Stimulated activated CD8-positive, alpha-beta memory T cell treated with anti-CD3 and anti-CD28 coated beads, Interleukin-2, amount 100 ng/mL, for 48 hours (primary cell): Measurements from ENCODE around the gene HOXB8.

Experiments used
- DNase-seq, 2 donors: peaks; one replicate each; pipeline ENCODE4 v3.0.0-alpha.2; 2020; ENCODE audit warnings: low read depth in 2 of 2

HOXB8 gene

DNA sequence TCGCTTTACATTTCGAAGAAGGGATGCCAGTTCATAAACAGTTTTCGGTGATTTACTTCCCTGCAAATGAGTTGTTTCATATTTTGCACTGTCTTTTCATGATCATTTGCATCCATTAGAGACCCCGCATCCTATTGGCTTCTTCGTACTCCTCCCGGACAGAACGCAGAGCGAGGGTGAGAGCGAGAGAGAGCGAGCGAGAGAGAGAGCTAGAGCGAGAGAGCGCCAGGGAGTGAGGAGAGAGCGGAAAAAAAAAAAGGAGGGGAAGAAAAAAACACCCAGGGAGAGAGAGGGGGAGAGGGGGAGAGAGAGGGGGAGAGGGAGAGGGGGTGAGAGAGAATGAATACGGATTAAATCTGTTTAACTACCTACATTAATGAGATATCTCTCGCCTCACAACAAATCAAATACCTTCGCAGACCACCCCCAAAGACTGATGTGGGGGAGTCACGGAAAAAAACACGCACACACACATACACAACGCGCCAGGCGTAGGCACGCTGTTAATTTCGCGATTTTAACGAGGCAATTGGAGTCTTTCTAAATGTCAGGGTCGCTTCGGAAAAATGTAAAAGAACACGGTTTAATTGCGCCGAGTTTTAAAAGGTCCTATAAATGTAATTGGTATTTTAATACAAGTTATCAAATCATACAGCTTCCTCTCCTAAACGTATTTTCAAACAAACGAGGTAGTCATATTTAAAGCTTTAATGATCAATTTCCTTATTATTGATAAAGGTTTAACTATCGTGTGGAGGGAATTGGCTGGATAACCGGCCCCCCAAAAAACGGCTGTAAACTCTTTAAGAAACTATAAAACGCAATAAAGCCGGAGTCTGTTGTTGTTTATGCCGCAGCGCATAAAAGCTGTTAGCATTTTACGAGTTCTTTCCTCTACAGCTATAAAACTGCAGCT lies at the start of gene HOXB8:
Gene HOXB8, minus strand, starts transcription at position 246 of the 916 bp plus-strand sequence. CDS start 588 bp downstream, outside the sequence.
- DNase-seq = no peak

DNA sequence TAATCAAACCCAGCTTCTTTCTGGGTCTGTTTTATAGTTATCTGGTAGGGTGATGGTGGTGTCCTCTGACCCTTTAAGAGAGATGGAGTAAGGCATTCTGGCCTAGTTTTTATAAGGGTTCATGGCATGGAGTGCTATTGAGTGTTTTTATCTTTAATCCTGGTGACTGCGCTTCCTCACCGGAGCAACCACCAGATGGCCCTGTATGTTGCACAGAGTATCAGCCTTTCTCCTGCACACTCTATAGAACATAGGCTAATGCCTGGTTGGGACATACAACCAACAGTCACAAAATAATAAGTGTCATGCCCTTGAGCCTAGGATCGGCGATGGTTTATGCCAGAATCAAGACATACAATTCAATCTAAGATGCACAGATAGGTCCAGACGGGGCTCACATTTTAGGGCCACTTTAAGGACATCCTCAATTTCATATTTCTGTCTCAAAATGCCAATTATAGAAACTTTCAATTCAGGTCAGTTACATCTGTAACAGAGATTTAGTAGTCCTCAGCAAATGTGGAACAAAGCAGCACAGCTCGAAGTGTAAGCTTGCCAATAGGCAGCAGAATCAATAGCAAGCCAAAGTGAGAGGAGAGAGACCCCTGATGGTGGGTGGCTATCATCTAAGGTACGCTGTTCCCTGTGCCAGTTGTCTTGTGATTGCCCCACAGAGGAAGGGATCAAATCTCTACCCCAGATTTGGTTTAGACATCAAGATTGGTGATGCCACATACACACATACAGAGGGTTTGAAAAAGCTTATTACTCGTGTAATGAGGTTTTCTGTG lies 48.2 kb upstream of the HOXB8 start:
- no peak for DNase-seq

DNA sequence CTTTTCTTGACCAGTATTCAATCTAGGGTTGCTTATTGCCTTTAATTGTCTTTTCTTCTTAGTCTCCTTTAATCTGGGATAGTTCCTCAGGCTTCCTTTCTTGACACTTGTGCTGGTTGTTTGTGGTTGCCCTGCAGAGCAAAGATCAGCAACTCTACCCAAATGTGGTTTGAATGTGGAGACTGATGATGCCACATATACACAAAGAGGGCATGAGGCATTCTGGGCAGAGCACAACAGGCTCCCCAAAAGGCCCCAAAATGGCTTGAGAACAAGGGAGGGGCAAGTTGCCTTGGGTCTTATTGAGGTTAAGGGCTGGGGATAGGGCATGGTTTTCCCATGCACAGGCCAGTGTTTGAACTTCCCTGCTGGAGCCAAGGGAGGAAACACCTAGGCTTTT lies 40.8 kb upstream of the HOXB8 start:
- no peak for DNase-seq

DNA sequence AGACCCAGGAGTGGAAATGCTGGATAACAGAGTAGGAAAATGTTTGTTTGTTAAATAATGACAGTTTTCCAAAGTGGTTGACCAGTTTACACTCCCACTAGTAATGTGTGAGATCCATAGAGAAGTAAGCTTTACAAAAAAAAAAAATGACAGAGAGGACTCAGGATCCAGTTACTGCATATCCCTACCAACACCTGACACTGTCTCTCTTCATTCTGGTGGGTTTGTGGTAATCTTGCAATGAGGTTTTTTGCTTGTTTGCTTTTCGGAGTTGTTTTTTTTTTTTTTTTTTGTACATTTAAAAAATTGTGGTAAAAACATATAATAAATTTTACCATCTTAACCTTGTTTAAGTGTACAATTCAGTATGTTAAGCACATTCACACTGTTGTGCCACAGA lies 34.6 kb upstream of the HOXB8 start:
- DNase-seq = no peak

DNA sequence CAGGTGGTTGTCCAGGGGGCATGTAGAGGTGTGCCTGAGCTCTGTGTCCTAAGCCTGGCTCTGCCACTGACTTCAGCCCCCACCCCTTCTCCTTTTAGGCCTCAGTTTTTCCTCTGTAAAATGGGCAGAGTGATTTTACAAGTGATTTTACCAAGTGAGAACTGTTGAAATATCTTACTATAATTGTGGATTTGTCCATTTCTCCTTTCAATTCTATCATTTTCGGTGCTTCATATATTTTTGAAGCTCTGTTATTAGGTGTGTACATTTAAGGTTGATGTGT lies 32.8 kb upstream of the HOXB8 start:
- DNase-seq = no peak

DNA sequence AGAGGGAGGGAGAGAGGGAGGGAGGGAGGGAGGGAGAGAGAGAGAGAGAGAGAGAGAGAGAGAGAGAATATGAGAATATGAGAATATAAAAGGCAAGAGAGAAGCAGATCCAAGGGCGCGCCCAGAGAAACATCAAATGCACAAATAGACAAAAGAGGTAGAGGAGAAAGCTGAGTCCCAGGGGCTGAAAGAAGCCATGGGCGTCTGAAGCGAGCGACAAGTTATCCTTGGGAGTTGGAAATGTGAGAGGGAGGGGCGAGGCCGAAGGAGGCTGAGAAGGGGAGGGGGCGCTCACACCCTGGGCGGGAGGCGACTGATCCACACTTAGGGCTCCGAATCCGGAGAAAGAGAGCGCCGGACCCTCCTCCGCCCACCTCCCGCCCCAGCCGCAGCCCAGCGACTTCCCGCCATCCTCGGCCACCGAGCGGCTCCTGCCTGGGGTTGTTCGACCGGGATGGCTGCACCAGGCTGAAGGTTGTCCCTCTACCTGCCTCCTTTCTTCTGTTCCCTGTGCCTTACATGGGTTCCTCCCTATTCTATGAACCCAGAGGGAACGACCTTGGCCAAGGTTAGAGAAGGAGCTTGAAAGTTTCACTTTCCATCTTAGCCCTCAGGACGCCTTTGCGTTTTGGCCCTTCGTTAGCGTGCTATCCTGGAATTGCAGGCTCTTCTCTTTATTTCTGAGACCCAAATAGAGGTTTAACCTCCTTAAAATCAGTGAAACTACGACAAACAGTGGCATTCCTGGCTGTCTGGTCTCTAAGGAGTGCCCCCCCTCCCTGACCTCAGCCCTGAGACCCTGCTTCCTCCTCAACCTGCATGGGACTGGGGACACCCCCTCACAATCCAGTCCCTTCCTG lies 32.2 kb upstream of the HOXB8 start:
- DNase-seq = no peak

DNA sequence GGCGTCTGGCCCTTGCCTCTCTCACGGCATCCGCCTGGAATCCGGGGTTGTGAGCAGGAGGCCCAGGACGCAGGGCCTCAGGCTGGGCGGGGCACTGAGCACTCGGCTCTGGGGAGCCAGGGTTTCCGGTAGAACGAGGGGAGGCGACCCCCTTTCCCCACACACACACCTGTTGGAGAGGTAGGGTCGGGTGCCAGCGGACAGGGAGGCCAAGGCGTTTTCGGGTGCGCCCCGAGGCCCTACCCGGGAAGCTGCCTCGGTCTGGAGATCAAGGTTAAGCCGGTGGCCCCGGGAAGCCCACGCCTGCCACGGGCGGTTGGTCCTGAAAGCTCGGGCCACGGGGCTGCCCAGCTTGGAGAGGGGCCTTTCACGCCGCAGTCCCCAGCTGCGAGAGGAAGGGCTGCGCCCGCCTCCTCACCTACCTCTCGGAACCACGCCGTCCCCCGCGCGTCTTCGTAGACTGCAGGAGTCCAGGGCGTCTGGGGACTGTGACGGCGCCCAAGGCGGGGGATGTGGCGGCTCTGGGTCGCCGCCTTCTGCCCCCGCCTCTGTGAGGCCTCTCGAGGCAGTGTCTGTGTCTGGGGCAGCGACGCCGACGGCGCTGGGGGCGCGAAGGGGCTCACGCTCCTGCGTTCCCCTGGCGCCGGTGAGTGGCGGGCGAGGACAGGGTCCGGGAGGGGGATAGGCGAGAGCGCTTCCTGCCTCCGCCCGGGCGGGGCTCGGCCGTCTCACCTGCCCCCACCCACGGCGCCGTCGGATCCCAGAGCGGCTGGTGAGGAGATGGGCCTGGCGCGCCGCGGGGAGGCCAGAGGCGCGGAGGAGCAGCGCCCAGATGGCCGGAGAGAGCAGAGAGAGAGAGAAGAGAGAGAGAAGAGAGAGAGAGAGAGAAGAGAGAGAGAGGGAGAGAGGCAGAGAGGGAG lies 31.4 kb upstream of the HOXB8 start:
- no peak for DNase-seq

DNA sequence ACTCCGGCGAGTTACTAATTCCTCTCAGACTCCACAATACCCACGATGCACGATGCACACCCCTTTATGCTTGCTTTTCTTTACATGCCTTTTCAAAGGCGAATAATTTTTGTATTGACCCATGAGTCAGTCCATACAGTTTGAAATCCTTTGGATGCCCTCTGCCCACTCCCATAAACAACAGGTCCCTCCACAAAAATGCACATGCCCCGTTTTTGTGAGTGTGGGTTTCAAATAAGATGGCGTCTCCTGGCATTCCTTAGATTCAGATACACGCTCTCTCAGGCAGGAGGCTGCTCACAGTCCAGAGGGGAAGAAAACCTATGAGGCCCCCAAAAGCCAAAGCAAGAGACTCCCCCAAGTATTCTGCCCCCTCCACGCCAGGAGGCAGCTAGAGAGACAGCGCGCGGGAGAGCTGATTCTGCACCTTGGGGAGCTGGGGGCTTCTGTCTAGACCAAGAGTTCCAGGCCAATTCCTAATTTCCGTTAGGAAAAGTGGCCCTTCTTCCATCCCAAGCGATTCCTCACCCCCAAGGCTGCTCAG lies 30.6 kb upstream of the HOXB8 start:
- no peak for DNase-seq

DNA sequence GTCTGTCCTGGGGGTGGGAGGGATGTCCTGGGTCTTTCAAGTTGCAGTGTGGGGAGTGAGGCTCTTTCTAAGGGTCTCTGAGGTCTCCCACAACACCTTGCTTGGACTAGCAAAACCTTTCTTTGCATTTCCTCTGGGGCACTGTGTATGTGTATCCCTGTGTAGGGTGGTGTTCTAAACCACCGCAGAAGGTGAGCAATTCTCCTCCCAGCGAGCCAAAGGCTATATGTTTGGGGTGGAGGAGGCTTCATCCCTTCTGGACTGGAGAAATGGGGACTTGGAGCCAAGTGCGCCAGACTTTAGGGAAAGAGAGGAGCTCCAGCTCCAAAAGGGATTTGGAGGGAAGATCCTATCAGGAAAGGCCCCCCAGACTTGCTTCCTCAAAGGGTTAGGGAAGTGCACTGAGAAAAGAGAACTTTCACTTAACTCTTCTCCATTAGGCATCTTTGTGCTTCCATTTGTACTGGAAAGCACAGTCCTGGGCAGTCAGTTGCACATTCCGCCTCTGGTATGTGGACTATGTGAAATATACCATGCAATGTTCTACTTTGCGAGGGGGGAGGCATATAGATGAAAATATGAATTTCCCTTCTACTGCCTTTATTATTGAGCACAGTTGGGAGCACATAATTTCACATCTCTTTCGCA lies 29.9 kb upstream of the HOXB8 start:
- no peak for DNase-seq

DNA sequence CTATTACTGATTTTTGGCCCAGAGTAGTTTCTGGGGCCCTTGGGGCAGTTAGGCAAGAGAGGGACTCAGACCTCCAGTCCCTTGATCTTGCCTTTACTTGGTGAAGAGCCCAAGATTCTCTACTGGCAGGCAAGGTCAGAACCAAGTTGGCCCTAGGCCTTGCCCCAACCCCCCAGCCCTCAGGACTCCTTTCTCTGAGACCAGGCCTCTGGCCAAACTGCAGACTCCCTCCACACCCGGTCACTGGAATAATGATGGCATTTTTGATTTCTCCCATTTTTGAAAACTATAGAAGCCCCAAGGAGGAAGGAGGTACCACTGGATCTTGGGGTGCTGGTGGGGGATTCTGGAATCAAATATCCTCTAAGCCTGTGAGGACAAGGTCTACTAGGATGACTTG lies 29.1 kb upstream of the HOXB8 start:
- no peak for DNase-seq

DNA sequence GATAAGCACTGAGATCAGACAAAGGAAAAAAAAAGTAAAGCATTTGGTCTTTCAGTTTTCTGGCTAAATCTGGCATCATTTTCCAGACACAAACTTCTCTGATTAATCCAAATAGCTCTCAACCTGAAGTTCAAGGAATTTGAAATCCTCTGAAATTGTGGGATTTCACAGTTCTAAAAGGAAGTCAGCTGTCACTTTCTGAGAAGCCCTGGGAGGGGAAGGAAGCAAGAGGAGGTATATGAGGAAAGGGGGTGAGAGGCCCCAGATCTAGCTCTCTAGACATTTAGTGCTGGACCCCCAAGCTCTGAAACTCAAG lies 28.6 kb upstream of the HOXB8 start:
- DNase-seq = no peak

DNA sequence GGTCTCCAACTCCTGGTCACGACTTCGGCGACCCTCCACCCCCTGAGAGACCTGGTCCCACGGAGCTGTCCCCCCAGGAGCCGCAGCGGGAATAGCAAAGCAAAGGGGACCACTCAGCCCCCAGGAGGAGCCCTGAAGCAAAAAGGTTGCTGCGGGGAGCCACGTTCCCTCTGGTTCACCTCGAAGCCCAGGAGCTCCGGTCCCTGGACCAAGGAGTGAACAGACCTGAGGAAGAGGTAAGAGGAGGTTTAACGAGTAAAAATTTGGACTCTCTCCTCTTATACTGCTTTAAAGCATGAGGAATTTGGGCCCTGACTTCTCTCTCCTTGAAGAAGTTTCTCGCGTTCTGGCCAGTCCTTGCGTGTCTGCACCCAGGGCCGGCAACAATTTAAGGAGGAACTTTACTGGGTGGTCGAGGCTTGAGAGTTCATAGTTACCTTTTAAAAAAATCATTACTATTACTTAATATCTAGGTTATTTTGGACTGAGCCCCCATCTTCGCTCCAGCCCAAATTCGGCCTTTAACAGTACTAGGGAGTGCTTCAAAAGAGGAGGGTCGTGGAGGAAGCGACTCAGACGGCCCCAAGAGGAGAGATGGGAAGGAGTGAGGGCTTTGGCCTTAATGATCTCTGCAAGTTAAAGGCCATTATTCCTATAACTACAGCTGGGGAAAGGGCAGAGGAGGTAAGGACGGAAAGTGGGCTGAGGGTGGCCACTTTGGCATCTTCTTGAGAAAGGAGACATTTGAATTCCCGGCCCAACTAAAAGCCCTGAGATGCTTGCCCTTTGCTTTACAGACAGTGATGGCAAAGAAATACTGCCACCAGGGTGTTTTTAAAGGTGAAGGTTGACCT lies 28.0 kb upstream of the HOXB8 start:
- no peak for DNase-seq

DNA sequence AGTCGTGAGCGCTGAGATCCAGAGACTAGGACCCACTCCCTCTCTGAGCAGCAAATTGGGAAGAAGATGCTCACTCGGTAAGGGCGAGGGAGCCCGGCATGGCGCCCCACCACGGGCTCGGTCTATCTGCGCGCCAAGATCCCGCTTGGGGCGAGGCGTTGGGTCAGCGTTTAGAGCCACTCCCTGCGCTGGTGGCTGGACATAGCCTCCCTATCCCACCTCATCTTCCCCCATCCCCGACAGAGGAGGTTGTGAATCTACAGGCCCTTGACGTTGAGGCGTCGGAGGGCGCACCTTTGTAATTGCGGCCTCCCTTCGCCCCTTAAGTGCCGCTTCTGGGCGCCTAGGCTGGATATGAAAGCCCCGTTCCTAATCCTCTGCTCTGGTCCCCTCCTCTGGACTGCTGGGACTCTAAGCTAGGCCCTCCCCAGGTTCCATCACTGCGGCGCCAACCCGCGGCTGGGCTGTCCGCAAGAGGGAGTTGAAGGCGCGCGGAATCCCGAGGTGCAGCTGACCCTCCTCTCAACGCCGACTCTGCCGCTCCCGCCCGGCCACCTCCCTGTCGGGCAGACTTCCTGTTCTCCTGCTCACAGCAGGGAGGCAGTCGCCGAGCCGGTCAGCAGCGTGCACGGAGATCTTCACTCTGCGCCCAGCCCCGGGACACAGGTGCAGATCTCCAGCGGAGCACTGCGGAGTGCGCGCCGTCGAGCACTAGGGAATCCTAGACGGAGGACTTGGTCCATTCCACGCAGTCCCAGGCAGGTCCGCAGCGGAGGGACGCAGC lies 27.2 kb upstream of the HOXB8 start:
- DNase-seq = no peak

DNA sequence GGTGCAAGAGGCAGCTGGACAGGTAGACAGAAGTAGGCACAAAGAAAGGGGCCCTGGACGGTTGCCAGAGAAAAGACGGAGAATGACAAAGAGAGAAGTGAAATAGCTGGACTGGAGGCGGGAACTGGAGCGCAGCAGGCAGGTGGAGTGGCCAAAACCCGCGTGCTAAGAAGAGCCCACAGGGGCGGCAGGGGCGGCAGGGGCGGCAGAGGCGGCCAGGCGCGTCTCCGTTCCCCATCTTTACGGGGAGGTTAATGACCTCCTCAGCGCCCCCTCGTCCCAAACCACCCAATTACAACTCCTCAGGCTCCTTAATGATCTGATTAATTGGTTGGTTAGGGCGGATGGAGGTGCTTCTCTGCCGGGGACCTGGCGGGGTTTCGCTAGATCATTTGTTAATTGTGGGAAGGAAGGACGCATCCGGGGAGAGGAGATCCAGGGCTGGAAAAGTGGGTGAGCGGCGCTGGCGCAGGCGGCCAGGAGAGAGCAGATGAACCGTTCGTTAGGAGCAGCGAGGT lies 26.5 kb upstream of the HOXB8 start:
- no peak for DNase-seq

DNA sequence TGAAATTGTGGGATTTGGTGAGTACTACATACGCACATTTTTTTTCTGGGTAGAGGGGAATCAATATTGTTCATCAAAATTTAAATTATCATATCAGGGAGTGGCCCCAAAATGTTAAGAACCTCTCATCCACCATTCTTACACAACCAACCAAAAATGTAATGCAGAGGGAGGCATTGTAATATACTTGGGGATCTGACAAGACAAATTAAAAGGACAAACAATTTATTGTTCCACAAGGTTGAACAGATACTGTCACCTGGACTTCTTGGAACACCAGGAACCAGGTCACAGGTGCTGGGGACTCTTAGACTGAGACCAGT lies 25.7 kb upstream of the HOXB8 start:
- no peak for DNase-seq

DNA sequence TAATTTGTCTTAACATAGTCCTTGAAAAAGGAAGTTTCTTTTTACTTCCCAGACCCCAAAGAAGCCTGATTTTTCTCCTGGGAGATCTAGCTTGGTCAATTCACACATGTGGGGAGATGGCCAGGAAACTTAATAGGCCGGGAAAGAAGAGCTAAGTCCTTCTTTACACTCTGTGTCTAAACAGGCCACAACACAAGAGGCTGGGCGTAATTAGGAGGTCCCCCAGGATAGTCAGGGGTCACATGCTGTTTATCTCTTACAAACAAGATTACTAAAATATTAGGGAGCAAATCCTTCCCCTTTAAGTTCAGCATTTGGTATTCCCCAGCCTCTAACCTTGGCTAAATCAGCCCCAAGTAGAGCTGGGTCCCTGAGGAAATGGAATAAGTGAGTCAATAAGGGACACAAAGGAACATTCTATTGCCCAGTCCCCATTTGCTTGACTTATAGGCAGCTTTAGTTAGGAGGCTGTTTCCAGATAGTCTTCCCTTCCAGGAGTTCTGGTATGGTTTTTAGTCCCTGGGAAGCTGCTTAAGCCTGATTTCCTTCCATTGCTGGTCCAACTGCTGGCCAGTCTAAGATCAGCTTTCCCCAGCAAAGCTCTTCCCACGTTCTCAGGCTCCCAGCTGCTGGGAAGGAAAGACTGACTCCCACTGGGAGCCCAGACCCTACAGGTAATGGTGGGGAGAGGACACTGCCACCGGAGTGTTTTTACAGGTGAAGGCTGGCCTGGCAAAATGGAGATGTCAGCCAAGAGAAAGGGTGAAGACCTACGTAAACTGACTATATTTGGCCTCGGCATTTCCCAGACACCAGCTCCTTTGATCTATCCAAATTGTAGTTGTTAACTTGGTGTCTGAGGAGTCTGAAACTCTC lies 25.1 kb upstream of the HOXB8 start:
- no peak for DNase-seq

DNA sequence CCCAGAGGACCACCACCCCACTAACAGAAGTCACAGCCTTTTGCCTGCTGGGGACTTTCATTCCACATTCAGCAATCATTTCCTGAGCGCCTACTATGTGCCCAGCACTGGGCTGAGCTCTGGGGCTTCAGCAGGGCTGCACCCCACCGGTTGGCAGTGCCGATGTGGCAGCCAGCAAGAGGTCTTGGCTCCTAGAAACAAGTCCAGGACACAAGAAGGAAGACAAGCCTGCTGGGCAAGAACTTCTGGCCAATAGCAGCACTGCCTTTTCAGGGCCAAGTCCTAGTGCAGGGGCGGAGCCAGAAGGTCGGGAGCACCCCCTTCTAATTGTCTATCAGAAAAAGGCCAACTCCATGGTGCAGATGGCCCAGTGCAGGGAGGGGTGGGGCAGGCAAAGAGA lies 24.0 kb upstream of the HOXB8 start:
- DNase-seq = no peak
